HAP-1 (cell line): ENCODE data around the gene PPP4R1.
"Not testable (repeated sequence)": the region's sequence is repeated elsewhere in the genome, so short reads cannot be mapped to it uniquely, and the experiment has no call there.

Experiments used
- DNase-seq, 2 experiments: peaks; one replicate each; pipeline ENCODE4 v3.0.0-alpha.2; 2016 to 2020; ENCODE audit warnings: low spot score in 2 of 2
- H3K27me3 ChIP-seq: fragments of 250-450 bp; sonication (Bioruptor Pico); 2 replicates; pipeline ENCODE4 v1.5.1; 2020; ENCODE audit warnings: low read depth, mild to moderate bottlenecking, moderate library complexity
- H3K36me3 ChIP-seq: fragments of 250-450 bp; sonication (Bioruptor Pico); replicated peaks from 2 replicates; pipeline ENCODE4 v1.5.1; 2020; ENCODE audit warnings: mild to moderate bottlenecking
- H3K4me1 ChIP-seq: fragments of 250-450 bp; sonication (Bioruptor Pico); 2 replicates; pipeline ENCODE4 v1.5.1; 2020; ENCODE audit warnings: mild to moderate bottlenecking
- H3K4me3 ChIP-seq: fragments of 250-450 bp; sonication (Bioruptor Pico); 2 replicates; pipeline ENCODE4 v1.5.1; 2020; ENCODE audit warnings: mild to moderate bottlenecking, moderate library complexity
- H3K9me3 ChIP-seq: fragments of 250-450 bp; sonication (Bioruptor Pico); 2 replicates; pipeline ENCODE4 v1.5.1; 2020; ENCODE audit warnings: mild to moderate bottlenecking, moderate library complexity
- in situ Hi-C: fragments of 300-500 bp; cut with MboI; formaldehyde crosslinking; loops from 3 replicates; pipeline ENCODE4 v1.14.3; 2020; ENCODE audit warnings: low sequenced_read_pairs, inconsistent platforms, mixed read lengths

Gene PPP4R1

GRCh38 chr18:9616049-9616448, 1.7 kb upstream of the PPP4R1 start:
- no peak for DNase-seq
- Histone ChIP-seq H3K36me3 (peaks cover 9% of the 10 kb centered on the region), H3K9me3 (no peaks in the 10 kb centered on the region), H3K4me3 (no peak overlapping the region), H3K4me1 (peaks cover 32% of the 10 kb centered on the region), H3K27me3 (no peaks in the 10 kb centered on the region)
- in situ Hi-C loops = no loop called here

- in situ Hi-C loops = no loop called here
- Histone ChIP-seq H3K27me3 (no peaks in the 10 kb centered on the region), H3K4me3 (peak overlapping the region; percentile 37), H3K4me1 (peaks cover 32% of the 10 kb centered on the region), H3K9me3 (no peaks in the 10 kb centered on the region), H3K36me3 (peaks cover 17% of the 10 kb centered on the region)
- DNase-seq = no peak
Measured at GRCh38 chr18:9615280-9615797, 980 bp upstream of the PPP4R1 start.

GRCh38 chr18:9613550-9614400, 584 bp downstream of the PPP4R1 start:
- DNase-seq = peak; percentile 45 to 66
- in situ Hi-C loops = no loop called here
- H3K27me3 ChIP-seq = no peaks in the 10 kb centered on the region
- H3K36me3 ChIP-seq = peaks cover 19% of the 10 kb centered on the region
- H3K4me3 ChIP-seq = peak overlapping the region; percentile 72
- peaks cover 25% of the 10 kb centered on the region for H3K4me1 ChIP-seq
- no peaks in the 10 kb centered on the region for H3K9me3 ChIP-seq

GRCh38 chr18:9612977-9613376, 1.4 kb downstream of the PPP4R1 start:
- in situ Hi-C loops = no loop called here
- no peaks in the 10 kb centered on the region for H3K9me3 ChIP-seq

GRCh38 chr18:9612215-9612830, 2.0 kb downstream of the PPP4R1 start:
- in situ Hi-C loops = no loop called here
- DNase-seq = peak; percentile 44 to 56
- Histone ChIP-seq H3K4me3 (peak overlapping the region; percentile 72), H3K9me3 (no peaks in the 10 kb centered on the region), H3K27me3 (no peaks in the 10 kb centered on the region), H3K4me1 (peaks cover 24% of the 10 kb centered on the region), H3K36me3 (peaks cover 19% of the 10 kb centered on the region)

More at GRCh38 chr18:9612977-9613376, 1.4 kb downstream of the PPP4R1 start:
- Histone ChIP-seq H3K4me1 (peaks cover 24% of the 10 kb centered on the region), H3K4me3 (peak overlapping the region; percentile 72), H3K27me3 (no peaks in the 10 kb centered on the region), H3K36me3 (peaks cover 19% of the 10 kb centered on the region)
- no peak for DNase-seq

GRCh38 chr18:9609190-9609589, 5.2 kb downstream of the PPP4R1 start:
- DNase-seq = no peak
- H3K36me3 ChIP-seq = peaks cover 19% of the 10 kb centered on the region
- no peaks in the 10 kb centered on the region for H3K9me3 ChIP-seq
- H3K4me3 ChIP-seq = no peak overlapping the region
- no peaks in the 10 kb centered on the region for H3K27me3 ChIP-seq
- H3K4me1 ChIP-seq = peaks cover 10% of the 10 kb centered on the region
- in situ Hi-C loops = no loop called here

GRCh38 chr18:9608728-9609127, 5.6 kb downstream of the PPP4R1 start:
- no peak overlapping the region for H3K4me3 ChIP-seq
- in situ Hi-C loops = no loop called here
- no peak for DNase-seq
- H3K27me3 ChIP-seq = no peaks in the 10 kb centered on the region
- no peaks in the 10 kb centered on the region for H3K9me3 ChIP-seq
- peaks cover 10% of the 10 kb centered on the region for H3K4me1 ChIP-seq
- H3K36me3 ChIP-seq = peaks cover 19% of the 10 kb centered on the region

- Histone ChIP-seq H3K4me1 (peaks cover 10% of the 10 kb centered on the region), H3K36me3 (peaks cover 19% of the 10 kb centered on the region), H3K27me3 (no peaks in the 10 kb centered on the region), H3K9me3 (no peaks in the 10 kb centered on the region), H3K4me3 (no peak overlapping the region)
- in situ Hi-C loops = no loop called here
- DNase-seq = no peak
Measured at GRCh38 chr18:9608298-9608697, 6.1 kb downstream of the PPP4R1 start.

GRCh38 chr18:9607111-9607510, 7.2 kb downstream of the PPP4R1 start:
- H3K9me3 ChIP-seq, DNase-seq, in situ Hi-C loops, H3K4me1 ChIP-seq, H3K4me3 ChIP-seq, H3K27me3 ChIP-seq: not testable (repeated sequence)
- peaks cover 19% of the 10 kb centered on the region for H3K36me3 ChIP-seq

GRCh38 chr18:9606039-9606438, 8.3 kb downstream of the PPP4R1 start:
- Histone ChIP-seq H3K4me3 (no peak overlapping the region), H3K36me3 (peaks cover 9% of the 10 kb centered on the region), H3K4me1 (peaks cover 4% of the 10 kb centered on the region), H3K9me3 (no peaks in the 10 kb centered on the region), H3K27me3 (no peaks in the 10 kb centered on the region)
- in situ Hi-C loops = no loop called here
- no peak for DNase-seq

GRCh38 chr18:9604348-9604747, 10.0 kb downstream of the PPP4R1 start:
- Histone ChIP-seq H3K27me3 (no peaks in the 10 kb centered on the region), H3K4me3 (no peak overlapping the region), H3K4me1 (no peaks in the 10 kb centered on the region; the same call in 1 of the 2 replicates), H3K36me3 (no peaks in the 10 kb centered on the region; the same call in 1 of the 2 replicates), H3K9me3 (peaks cover 3% of the 10 kb centered on the region; the same call in 1 of the 2 replicates)
- DNase-seq = no peak
- in situ Hi-C loops = no loop called here

GRCh38 chr18:9599328-9599727, 15.0 kb downstream of the PPP4R1 start:
- in situ Hi-C loops = no loop called here
- H3K4me1 ChIP-seq = peaks cover 3% of the 10 kb centered on the region; the same call in 1 of the 2 replicates
- no peak for DNase-seq
- H3K9me3 ChIP-seq = peaks cover 3% of the 10 kb centered on the region; the same call in 1 of the 2 replicates
- no peaks in the 10 kb centered on the region; the same call in 1 of the 2 replicates for H3K36me3 ChIP-seq
- H3K27me3 ChIP-seq = no peaks in the 10 kb centered on the region
- no peak overlapping the region for H3K4me3 ChIP-seq

GRCh38 chr18:9597609-9598008, 16.8 kb downstream of the PPP4R1 start:
- H3K4me1 ChIP-seq = peaks cover 3% of the 10 kb centered on the region; the same call in 1 of the 2 replicates
- peaks cover 11% of the 10 kb centered on the region; the same call in 1 of the 2 replicates for H3K36me3 ChIP-seq
- no peak for DNase-seq
- H3K9me3 ChIP-seq = peaks cover 3% of the 10 kb centered on the region; the same call in 1 of the 2 replicates
- H3K27me3 ChIP-seq = no peaks in the 10 kb centered on the region
- H3K4me3 ChIP-seq = no peak overlapping the region
- in situ Hi-C loops = no loop called here
